HUES6 (cell line): ENCODE results near the gene CCNB1.
"Not testable (repeated sequence)": the region's sequence is repeated elsewhere in the genome, so short reads cannot be mapped to it uniquely, and the experiment has no call there.

Source experiments
- H3K27ac ChIP-seq: 2 replicates; pipeline ENCODE4 v1.7.0; 2013; ENCODE audit warnings: low read depth, mild to moderate bottlenecking, low read length, inconsistent platforms
- H3K27me3 ChIP-seq: 2 replicates; pipeline ENCODE4 v1.6.1; 2013; ENCODE audit warnings: low read length; ENCODE audit not compliant: control insufficient read depth, insufficient read depth
- H3K36me3 ChIP-seq: 2 replicates; pipeline ENCODE4 v1.6.1; 2013; ENCODE audit warnings: low read length; ENCODE audit not compliant: control insufficient read depth, insufficient read depth
- H3K4me1 ChIP-seq: 2 replicates; pipeline ENCODE4 v1.6.1; 2013; ENCODE audit warnings: low read length; ENCODE audit not compliant: control insufficient read depth, insufficient read depth
- H3K4me3 ChIP-seq: 2 replicates; pipeline ENCODE4 v1.5.1; 2013; ENCODE audit warnings: low read depth, low read length
- H3K9ac ChIP-seq: one replicate; pipeline ENCODE4 v1.6.1; 2013; ENCODE audit warnings: mild to moderate bottlenecking, low read length
- H3K9me3 ChIP-seq: 2 replicates; pipeline ENCODE4 v1.6.1; 2013; ENCODE audit warnings: low read depth, low read length; ENCODE audit not compliant: control insufficient read depth, insufficient read depth

Gene CCNB1

DNA sequence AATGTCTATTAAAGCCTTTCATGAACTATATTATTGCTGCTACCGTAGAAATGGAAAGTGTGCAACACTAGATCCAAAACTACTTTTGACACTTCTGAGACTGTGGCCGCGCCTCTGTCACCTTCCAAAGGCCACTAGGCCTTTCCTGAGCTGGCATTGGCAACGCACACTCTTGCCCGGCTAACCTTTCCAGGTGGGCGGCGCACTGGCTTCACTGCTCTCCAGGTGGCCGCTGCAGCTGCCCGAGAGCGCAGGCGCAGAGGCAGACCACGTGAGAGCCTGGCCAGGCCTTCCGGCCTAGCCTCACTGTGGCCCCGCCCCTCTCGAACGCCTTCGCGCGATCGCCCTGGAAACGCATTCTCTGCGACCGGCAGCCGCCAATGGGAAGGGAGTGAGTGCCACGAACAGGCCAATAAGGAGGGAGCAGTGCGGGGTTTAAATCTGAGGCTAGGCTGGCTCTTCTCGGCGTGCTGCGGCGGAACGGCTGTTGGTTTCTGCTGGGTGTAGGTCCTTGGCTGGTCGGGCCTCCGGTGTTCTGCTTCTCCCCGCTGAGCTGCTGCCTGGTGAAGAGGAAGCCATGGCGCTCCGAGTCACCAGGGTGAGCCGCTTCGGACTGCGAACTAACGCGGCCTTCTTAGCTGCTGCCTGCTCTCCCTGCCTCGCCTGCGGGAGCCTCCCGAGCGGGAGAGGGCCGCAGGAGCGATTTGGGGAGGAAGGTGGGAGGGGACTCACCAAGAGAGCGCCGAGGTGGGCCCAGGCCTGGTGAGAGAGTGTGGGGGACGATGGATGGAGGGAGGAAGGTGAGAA is at the start of gene CCNB1:
Gene CCNB1 (plus strand): TSS at position 465 of the 807 bp plus-strand sequence. CDS start 113 bp downstream, at position 578.
- no peaks in the 10 kb centered on the region for H3K9me3 ChIP-seq
- peak within 1 kb of the TSS; percentile 82 for H3K27ac ChIP-seq
- peak within 1 kb of the TSS; percentile 95 for H3K9ac ChIP-seq

DNA sequence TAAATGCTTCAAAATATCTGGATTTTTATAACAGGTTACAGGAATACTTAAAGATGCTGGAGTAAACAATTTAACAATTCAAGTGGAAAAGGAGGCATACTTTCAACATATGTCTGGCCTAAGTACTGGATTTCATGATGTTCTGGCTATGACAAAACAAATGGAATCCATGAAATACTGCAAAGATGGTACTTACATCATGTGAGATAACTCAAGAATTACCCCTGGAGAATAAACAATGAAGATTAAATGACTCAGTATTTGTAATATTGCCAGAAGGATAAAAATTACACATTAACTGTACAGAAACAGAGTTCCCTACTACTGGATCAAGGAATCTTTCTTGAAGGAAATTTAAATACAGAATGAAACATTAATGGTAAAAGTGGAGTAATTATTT is 37.5 kb upstream of the CCNB1 start:
- H3K4me3 ChIP-seq = no peak overlapping the region
- no peaks in the 10 kb centered on the region for H3K27me3 ChIP-seq
- no peaks in the 10 kb centered on the region for H3K9me3 ChIP-seq
- H3K36me3 ChIP-seq = peaks cover 29% of the 10 kb centered on the region
- H3K9ac ChIP-seq = no peak overlapping the region
- no peaks in the 10 kb centered on the region for H3K4me1 ChIP-seq
- H3K27ac ChIP-seq = no peak overlapping the region

More for the DNA sequence above, at the start of gene CCNB1:
- H3K36me3 ChIP-seq = peaks cover 40% of the 10 kb centered on the region
- H3K27me3 ChIP-seq = no peaks in the 10 kb centered on the region
- H3K4me1 ChIP-seq = peaks cover 15% of the 10 kb centered on the region
- H3K4me3 ChIP-seq = peak within 1 kb of the TSS; percentile 86

DNA sequence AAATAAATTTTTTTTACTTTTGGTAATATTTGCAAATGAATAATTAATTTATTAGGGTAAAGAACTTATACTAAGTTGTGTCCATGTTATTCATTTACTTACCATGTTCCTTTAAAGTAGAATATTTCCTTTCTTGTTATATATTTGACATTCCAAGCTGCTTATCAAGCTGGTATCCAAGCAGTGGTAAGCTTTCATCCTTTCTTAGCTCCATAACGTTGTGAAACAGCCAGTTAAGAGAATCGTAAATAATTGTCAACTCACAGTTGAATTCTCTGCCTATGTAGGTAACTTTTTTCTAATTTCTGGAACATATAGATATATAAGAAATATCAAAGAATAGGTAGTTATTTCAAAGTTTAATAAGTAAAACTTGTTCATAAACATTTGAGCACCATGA is 36.7 kb upstream of the CCNB1 start:
- no peak overlapping the region for H3K27ac ChIP-seq

DNA sequence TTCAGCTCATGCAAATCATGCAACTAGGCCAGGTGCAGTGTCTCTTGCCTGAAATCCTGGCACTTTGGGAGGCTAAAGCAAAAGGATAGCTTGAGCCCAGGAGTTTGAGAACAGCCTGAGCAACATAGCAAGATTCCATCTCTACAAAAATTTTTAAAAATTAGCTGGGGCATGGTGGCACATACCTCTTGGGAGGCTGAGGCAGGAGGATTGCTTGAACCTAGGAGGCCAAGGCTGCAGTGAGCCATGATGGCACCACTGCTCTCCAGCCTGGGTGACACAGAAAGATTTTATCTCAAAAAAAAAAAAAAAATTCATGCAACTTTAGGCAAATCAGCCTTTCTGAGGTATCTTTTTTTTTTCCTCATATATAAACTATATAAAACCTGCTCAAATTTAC is 35.6 kb upstream of the CCNB1 start:
- H3K27me3 ChIP-seq = no peaks in the 10 kb centered on the region
- peaks cover 17% of the 10 kb centered on the region for H3K36me3 ChIP-seq
- no peak overlapping the region for H3K4me3 ChIP-seq
- H3K4me1 ChIP-seq = peaks cover 8% of the 10 kb centered on the region; the same call in 1 of the 2 replicates
- H3K9me3 ChIP-seq = no peaks in the 10 kb centered on the region
- H3K27ac ChIP-seq = no peak overlapping the region
- no peak overlapping the region for H3K9ac ChIP-seq

More for the DNA sequence above, 36.7 kb upstream of the CCNB1 start:
- Histone ChIP-seq H3K4me3 (no peak overlapping the region), H3K9me3 (no peaks in the 10 kb centered on the region), H3K4me1 (no peaks in the 10 kb centered on the region), H3K27me3 (no peaks in the 10 kb centered on the region), H3K9ac (no peak overlapping the region), H3K36me3 (peaks cover 22% of the 10 kb centered on the region)

DNA sequence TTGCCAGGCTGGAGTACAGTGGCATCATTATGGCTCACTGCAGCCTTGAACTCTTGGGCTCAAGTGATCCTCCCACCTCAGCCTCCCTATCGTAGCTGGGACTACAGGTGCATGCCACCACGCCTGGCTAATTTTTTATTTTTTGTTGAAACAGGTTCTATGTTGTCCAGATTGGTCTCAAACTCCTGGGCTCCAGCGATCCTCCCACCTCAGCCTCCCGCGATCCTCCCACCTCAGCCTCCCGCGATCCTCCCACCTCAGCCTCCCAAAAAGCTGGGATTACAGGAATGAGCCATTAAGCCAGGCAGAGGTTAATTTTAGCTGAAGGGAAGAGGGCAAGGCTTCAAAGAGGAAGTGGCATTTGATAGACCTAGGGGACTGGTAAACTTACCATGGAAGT is 32.8 kb upstream of the CCNB1 start:
- no peaks in the 10 kb centered on the region for H3K9me3 ChIP-seq
- H3K27me3 ChIP-seq = no peaks in the 10 kb centered on the region
- H3K4me3 ChIP-seq = no peak overlapping the region
- H3K36me3 ChIP-seq = peaks cover 4% of the 10 kb centered on the region
- H3K27ac ChIP-seq = no peak overlapping the region
- H3K4me1 ChIP-seq = peaks cover 10% of the 10 kb centered on the region; the same call in 1 of the 2 replicates
- no peak overlapping the region for H3K9ac ChIP-seq

DNA sequence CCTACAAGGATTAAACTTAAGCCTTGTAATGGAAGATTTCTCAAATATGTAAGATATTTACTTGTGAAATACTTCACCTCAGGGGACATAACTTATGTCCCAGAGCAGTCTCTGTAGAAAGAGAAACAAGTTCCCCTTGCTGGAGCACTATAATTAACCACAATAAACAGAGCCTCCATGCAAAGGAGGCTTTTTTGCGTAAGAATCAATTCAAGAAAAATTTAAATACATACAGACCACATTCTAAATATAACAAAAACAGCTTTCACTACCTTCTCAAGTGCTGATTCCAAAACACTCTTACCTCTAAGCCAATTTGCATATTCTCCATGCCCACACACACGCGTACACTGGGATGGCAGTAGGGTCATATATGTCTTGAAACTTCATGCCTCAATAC is 30.7 kb upstream of the CCNB1 start:
- Histone ChIP-seq H3K4me1 (peaks cover 10% of the 10 kb centered on the region; the same call in 1 of the 2 replicates), H3K27me3 (no peaks in the 10 kb centered on the region), H3K9me3 (peaks cover 5% of the 10 kb centered on the region; the same call in 1 of the 2 replicates), H3K9ac (no peak overlapping the region), H3K27ac (no peak overlapping the region; the same call in 1 of the 2 replicates), H3K4me3 (no peak overlapping the region), H3K36me3 (no peaks in the 10 kb centered on the region; the same call in 1 of the 2 replicates)

DNA sequence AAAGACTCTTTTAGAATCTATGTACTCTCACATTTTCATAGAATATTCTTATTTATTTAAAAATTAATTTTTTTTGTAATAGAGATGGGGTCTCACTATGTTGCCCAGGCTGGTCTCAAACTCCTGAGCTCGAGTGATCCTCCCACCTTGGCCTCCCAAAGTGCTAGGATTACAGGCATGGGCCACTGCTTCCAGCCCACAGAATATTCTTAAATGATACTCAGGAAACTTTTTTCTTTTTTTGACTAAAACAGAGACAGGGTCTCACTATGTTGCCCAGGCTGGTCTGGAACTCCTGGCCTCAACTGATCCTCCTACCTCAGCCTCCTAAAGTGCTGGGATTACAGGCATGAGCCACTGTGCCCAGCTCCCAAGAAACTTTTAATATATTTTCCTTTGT is 29.7 kb upstream of the CCNB1 start:
- H3K27ac ChIP-seq, H3K36me3 ChIP-seq, H3K4me3 ChIP-seq, H3K27me3 ChIP-seq, H3K9ac ChIP-seq, H3K9me3 ChIP-seq: not testable (repeated sequence)
- peaks cover 10% of the 10 kb centered on the region; the same call in 1 of the 2 replicates for H3K4me1 ChIP-seq

DNA sequence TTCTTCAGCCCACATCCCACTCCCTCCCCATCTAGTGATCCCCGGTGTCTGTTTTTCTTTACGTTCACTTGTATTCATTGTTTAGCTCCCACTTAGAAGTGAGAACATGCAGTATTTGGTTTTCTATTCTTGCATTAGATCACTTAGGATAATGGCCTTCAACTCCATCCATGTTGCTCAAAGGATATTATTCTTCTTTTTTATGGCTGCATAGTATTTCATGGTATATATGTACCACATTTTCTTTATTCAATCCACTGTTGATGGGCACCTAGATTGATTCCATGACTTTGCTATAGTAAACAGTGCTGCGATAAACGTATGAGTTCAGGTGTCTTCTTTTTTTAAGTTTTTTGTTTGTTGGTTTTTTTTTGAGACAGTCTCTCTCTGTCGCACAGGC is 29.1 kb upstream of the CCNB1 start:
- H3K9me3 ChIP-seq = peaks cover 5% of the 10 kb centered on the region; the same call in 1 of the 2 replicates
- no peaks in the 10 kb centered on the region; the same call in 1 of the 2 replicates for H3K36me3 ChIP-seq
- H3K4me1 ChIP-seq = peaks cover 10% of the 10 kb centered on the region; the same call in 1 of the 2 replicates
- H3K4me3 ChIP-seq = no peak overlapping the region
- H3K27ac ChIP-seq = no peak overlapping the region
- no peak overlapping the region for H3K9ac ChIP-seq
- H3K27me3 ChIP-seq = no peaks in the 10 kb centered on the region

DNA sequence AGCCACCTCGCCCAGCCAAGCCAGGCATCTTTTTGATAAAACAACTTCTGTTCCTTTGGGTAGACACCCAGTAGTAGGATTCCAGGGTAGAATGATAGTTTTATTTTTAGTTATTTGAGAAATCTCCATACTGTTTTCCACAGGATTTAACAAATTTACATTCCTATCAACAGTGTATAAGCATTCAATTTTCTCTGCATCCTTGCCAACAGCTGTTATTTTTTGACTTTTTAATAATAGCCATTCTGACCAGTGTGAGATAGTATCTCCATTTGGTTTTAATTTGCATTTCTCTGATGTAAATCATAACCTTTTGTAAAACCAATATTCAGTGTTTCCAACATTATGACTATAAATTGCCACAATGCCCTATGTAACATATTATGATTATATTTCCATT is 28.2 kb upstream of the CCNB1 start:
- Histone ChIP-seq H3K27ac (no peak overlapping the region), H3K4me3 (no peak overlapping the region), H3K27me3 (no peaks in the 10 kb centered on the region), H3K4me1 (peaks cover 10% of the 10 kb centered on the region; the same call in 1 of the 2 replicates), H3K9ac (no peak overlapping the region), H3K9me3 (peaks cover 5% of the 10 kb centered on the region; the same call in 1 of the 2 replicates), H3K36me3 (no peaks in the 10 kb centered on the region; the same call in 1 of the 2 replicates)

DNA sequence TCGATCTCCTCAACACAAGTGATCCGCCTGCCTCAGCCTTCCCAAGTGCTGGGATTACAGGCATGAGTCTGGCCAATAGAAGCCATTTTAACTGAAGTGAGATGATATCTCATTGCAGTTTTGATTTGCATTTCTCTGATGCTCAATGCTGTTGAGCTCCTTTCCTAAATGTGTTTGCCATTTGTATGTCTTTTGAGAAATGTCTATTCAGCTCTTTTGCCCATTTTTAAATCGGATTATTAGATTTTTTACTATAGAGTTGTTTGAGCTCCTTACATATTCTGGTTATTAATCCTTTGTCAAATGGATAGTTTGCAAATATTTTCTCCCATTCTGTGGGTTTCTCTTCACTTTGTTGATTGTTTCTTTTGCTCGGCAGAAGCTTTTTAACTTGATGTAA is 26.7 kb upstream of the CCNB1 start:
- not testable (repeated sequence) for H3K9ac ChIP-seq, H3K27me3 ChIP-seq, H3K27ac ChIP-seq, H3K36me3 ChIP-seq, H3K4me3 ChIP-seq, H3K9me3 ChIP-seq
- H3K4me1 ChIP-seq = peaks cover 10% of the 10 kb centered on the region; the same call in 1 of the 2 replicates

DNA sequence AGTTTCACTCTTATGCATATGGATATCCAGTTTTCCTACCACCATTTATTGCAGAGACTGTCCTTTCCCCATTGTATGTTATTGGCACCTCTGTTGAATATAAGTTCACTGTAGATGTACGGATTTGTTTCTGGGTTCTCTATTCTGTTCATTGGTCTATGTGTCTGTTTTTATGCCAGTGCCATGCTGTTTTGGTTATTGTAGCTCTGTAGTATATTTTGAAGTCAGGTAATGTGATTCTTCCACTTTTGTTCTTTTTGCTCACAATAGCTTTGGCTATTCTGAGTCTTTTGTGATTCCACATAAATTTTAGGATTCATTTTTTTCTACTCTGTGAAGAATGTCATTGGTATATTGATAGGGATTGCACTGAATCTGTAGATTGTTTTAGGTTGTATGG is 26.1 kb upstream of the CCNB1 start:
- Histone ChIP-seq H3K4me3 (no peak overlapping the region), H3K27ac (no peak overlapping the region), H3K9ac (no peak overlapping the region), H3K36me3 (no peaks in the 10 kb centered on the region), H3K27me3 (no peaks in the 10 kb centered on the region), H3K4me1 (peaks cover 7% of the 10 kb centered on the region; the same call in 1 of the 2 replicates), H3K9me3 (peaks cover 5% of the 10 kb centered on the region; the same call in 1 of the 2 replicates)
